Thyroid gland (tissue), 4 donors: ENCODE data around the gene CYP27B1.

ENCODE experiments used
- POLR2A ChIP-seq, 2 donors: fragments of 450-650 bp; IDR thresholded peaks; one replicate each; pipeline ENCODE4 v1.6.1; 2017; ENCODE audit warnings: antibody characterized with exemption in 2 of 2, mild to moderate bottlenecking in 2 of 2, moderate library complexity in 1 of 2
- TF ChIP-seq, protein P1 (sequence below), 6 experiments: fragments of 200-600 bp in 3 of 6; fragments of 450-650 bp in 3 of 6; sonication (generic) in 3 of 6; IDR thresholded peaks; one replicate each; pipeline ENCODE4 v1.5.1; 2016 to 2019; ENCODE audit warnings: antibody characterized with exemption in 6 of 6, mild to moderate bottlenecking in 2 of 6, inconsistent platforms in 1 of 6, moderate library complexity in 1 of 6

DNA sequence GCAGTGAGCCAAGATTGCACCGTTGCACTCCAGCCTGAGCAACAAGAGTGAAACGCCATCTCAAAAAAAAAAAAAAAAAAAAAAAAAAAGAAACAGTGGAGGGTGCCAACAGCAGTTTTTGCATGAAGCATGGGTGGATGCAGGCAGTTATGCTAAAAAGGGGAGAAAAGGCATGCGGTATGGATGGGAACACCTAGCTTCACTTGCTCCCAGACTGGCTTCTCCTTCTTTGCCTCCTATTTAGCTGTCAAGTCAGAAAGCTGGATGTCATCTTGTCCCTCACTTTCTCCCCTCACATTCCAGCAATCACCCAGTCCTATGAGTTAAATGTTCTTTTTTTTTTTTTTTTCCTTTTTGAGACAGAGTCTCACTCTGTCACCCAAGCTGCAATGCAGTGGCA is 8.2 kb upstream of the CYP27B1 start:
- TF ChIP-seq, protein P1, sequence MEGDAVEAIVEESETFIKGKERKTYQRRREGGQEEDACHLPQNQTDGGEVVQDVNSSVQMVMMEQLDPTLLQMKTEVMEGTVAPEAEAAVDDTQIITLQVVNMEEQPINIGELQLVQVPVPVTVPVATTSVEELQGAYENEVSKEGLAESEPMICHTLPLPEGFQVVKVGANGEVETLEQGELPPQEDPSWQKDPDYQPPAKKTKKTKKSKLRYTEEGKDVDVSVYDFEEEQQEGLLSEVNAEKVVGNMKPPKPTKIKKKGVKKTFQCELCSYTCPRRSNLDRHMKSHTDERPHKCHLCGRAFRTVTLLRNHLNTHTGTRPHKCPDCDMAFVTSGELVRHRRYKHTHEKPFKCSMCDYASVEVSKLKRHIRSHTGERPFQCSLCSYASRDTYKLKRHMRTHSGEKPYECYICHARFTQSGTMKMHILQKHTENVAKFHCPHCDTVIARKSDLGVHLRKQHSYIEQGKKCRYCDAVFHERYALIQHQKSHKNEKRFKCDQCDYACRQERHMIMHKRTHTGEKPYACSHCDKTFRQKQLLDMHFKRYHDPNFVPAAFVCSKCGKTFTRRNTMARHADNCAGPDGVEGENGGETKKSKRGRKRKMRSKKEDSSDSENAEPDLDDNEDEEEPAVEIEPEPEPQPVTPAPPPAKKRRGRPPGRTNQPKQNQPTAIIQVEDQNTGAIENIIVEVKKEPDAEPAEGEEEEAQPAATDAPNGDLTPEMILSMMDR (IDR thresholded peaks at IDR 0.05) = no peak
- no peak for TF ChIP-seq POLR2A (IDR thresholded peaks at IDR 0.05)
